SK-MEL-5 (cell line): ENCODE results near the gene TMEM132D. TPM values are rescaled to one million over a fixed set of nuclear protein-coding genes. Genes with fewer than 3 reads are reported as not detected.
"Not testable (repeated sequence)": the region's sequence is repeated elsewhere in the genome, so short reads cannot be mapped to it uniquely, and the experiment has no call there.

Source experiments
- DNase-seq: peaks from one replicate; pipeline ENCODE4 v3.0.0-alpha.2; 2016; ENCODE audit warnings: low read depth, low spot score
- in situ Hi-C: cut with HindIII; loops from 2 replicates; pipeline ENCODE4 v1.10.0; 2016; ENCODE audit warnings: low sequenced_read_pairs, high pct_unique_total_duplicates, low pct_unique_long_range_greater_than_20kb
- total RNA-seq: library from RNA; depleted of rRNA; stranded (reverse); fragments of >200 nt; shearing (Covaris generic); gene quantifications from 2 replicates; pipeline ENCODE4 v1.2.3, GENCODE V29; 2014

Gene TMEM132D
- total RNA-seq, 1 experiment from 2014 or later = 0.03 TPM

GRCh38 chr12:129549020-129549419 is 354.8 kb downstream of the TMEM132D start:
- DNase-seq, in situ Hi-C loops: not testable (repeated sequence)

- no peak for DNase-seq
- in situ Hi-C loops = no loop called here
These were observed 359.1 kb downstream of the TMEM132D start for GRCh38 chr12:129544716-129545115.

- no peak for DNase-seq
- in situ Hi-C loops = no loop called here
These were observed 362.9 kb downstream of the TMEM132D start for GRCh38 chr12:129540954-129541353.

GRCh38 chr12:129540249-129540648 is 363.6 kb downstream of the TMEM132D start:
- in situ Hi-C loops = no loop called here
- no peak for DNase-seq

- in situ Hi-C loops = not testable (repeated sequence)
- peak; percentile 17 for DNase-seq
These were observed 365.0 kb downstream of the TMEM132D start for GRCh38 chr12:129538724-129539335.

- in situ Hi-C loops = no loop called here
- no peak for DNase-seq
These were observed 365.7 kb downstream of the TMEM132D start for GRCh38 chr12:129538137-129538536.

GRCh38 chr12:129534966-129535750 is 368.7 kb downstream of the TMEM132D start:
- no peak for DNase-seq
- in situ Hi-C loops = no loop called here

- in situ Hi-C loops = no loop called here
- no peak for DNase-seq
These were observed 370.9 kb downstream of the TMEM132D start for GRCh38 chr12:129532707-129533499.

- no peak for DNase-seq
- in situ Hi-C loops = no loop called here
These were observed 371.7 kb downstream of the TMEM132D start for GRCh38 chr12:129532082-129532481.

GRCh38 chr12:129530984-129531383 is 372.8 kb downstream of the TMEM132D start:
- in situ Hi-C loops = no loop called here

GRCh38 chr12:129530517-129530916 is 373.3 kb downstream of the TMEM132D start:
- DNase-seq = no peak
- in situ Hi-C loops = no loop called here

More at GRCh38 chr12:129530984-129531383, 372.8 kb downstream of the TMEM132D start:
- no peak for DNase-seq

- in situ Hi-C loops = no loop called here
- no peak for DNase-seq
These were observed 376.3 kb downstream of the TMEM132D start for GRCh38 chr12:129527506-129527905.

- no peak for DNase-seq
- in situ Hi-C loops = no loop called here
These were observed 380.2 kb downstream of the TMEM132D start for GRCh38 chr12:129523621-129524020.

- in situ Hi-C loops = no loop called here
- no peak for DNase-seq
These were observed 383.1 kb downstream of the TMEM132D start for GRCh38 chr12:129520739-129521138.

GRCh38 chr12:129503802-129504201 is 400.0 kb downstream of the TMEM132D start:
- no peak for DNase-seq
- in situ Hi-C loops = no loop called here

- in situ Hi-C loops = no loop called here
- DNase-seq = no peak
These were observed 407.6 kb downstream of the TMEM132D start for GRCh38 chr12:129496226-129496625.

- in situ Hi-C loops = no loop called here
- DNase-seq = no peak
These were observed 409.1 kb downstream of the TMEM132D start for GRCh38 chr12:129494766-129495165.

- DNase-seq = no peak
These were observed 409.6 kb downstream of the TMEM132D start for GRCh38 chr12:129494260-129494659.

More at GRCh38 chr12:129494260-129494659, 409.6 kb downstream of the TMEM132D start:
- in situ Hi-C loops = no loop called here
